Left ventricle myocardium inferior (tissue), 1 donor: ENCODE measurements around the gene TOX3. TPM values are rescaled to one million over a fixed set of nuclear protein-coding genes. Genes with fewer than 3 reads are reported as not detected.

ENCODE experiments used
- DNase-seq: peaks from one replicate; pipeline ENCODE4 v3.0.0-alpha.2; 2020
- H3K27ac ChIP-seq: fragments of 200-600 bp; replicated peaks from 2 replicates; pipeline ENCODE4 v1.8.0; 2021
- H3K27me3 ChIP-seq: fragments of 200-600 bp; 2 replicates; pipeline ENCODE4 v1.8.0; 2021; ENCODE audit warnings: low read depth
- H3K36me3 ChIP-seq: fragments of 200-600 bp; 2 replicates; pipeline ENCODE4 v1.8.0; 2021
- H3K4me1 ChIP-seq: fragments of 200-600 bp; 2 replicates; pipeline ENCODE4 v1.8.0; 2021
- H3K4me3 ChIP-seq: fragments of 200-600 bp; 2 replicates; pipeline ENCODE4 v1.8.0; 2021; ENCODE audit warnings: mild to moderate bottlenecking, moderate library complexity
- H3K9me3 ChIP-seq: fragments of 200-600 bp; replicated peaks from 2 replicates; pipeline ENCODE4 v1.8.0; 2021
- intact Hi-C: fragments of 100-400 bp; cut with micrococcal nuclease; formaldehyde crosslinking; loops from one replicate; pipeline ENCODE4 v1.11.0; 2022
- total RNA-seq: library from RNA; stranded (reverse); fragmentation: NEBNext Ultra II Directional; extraction: Animal tissue kit (Norgen Biotek cat#: 25700); gene quantifications from one replicate; pipeline ENCODE4 v1.2.1, GENCODE V29; 2021
- TF ChIP-seq, protein P1 (sequence below): fragments of 200-600 bp; IDR thresholded peaks from 2 replicates; pipeline ENCODE4 v1.8.0; 2021; ENCODE audit warnings: antibody characterized with exemption, mild to moderate bottlenecking, borderline replicate concordance
- donor health status: DM: no; HTN: yes; CAD: no; lungs with severe emphysema.

Gene TOX3
- total RNA-seq, 1 donor from 2014 or later: not detected

- TF ChIP-seq, protein P1, sequence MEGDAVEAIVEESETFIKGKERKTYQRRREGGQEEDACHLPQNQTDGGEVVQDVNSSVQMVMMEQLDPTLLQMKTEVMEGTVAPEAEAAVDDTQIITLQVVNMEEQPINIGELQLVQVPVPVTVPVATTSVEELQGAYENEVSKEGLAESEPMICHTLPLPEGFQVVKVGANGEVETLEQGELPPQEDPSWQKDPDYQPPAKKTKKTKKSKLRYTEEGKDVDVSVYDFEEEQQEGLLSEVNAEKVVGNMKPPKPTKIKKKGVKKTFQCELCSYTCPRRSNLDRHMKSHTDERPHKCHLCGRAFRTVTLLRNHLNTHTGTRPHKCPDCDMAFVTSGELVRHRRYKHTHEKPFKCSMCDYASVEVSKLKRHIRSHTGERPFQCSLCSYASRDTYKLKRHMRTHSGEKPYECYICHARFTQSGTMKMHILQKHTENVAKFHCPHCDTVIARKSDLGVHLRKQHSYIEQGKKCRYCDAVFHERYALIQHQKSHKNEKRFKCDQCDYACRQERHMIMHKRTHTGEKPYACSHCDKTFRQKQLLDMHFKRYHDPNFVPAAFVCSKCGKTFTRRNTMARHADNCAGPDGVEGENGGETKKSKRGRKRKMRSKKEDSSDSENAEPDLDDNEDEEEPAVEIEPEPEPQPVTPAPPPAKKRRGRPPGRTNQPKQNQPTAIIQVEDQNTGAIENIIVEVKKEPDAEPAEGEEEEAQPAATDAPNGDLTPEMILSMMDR: no peak
- DNase-seq: no peak
- H3K36me3 ChIP-seq: no peaks in the 10 kb centered on the region
- H3K4me1 ChIP-seq: no peaks in the 10 kb centered on the region
- H3K27ac ChIP-seq: no peak overlapping the region
- H3K4me3 ChIP-seq: no peak overlapping the region
- H3K9me3 ChIP-seq: no peaks in the 10 kb centered on the region
- H3K27me3 ChIP-seq: peaks cover 11% of the 10 kb centered on the region
- intact Hi-C loops: no loop called here
Measured at GRCh38 chr16:52577130-52577706, 30.3 kb upstream of the TOX3 start.

DNA sequence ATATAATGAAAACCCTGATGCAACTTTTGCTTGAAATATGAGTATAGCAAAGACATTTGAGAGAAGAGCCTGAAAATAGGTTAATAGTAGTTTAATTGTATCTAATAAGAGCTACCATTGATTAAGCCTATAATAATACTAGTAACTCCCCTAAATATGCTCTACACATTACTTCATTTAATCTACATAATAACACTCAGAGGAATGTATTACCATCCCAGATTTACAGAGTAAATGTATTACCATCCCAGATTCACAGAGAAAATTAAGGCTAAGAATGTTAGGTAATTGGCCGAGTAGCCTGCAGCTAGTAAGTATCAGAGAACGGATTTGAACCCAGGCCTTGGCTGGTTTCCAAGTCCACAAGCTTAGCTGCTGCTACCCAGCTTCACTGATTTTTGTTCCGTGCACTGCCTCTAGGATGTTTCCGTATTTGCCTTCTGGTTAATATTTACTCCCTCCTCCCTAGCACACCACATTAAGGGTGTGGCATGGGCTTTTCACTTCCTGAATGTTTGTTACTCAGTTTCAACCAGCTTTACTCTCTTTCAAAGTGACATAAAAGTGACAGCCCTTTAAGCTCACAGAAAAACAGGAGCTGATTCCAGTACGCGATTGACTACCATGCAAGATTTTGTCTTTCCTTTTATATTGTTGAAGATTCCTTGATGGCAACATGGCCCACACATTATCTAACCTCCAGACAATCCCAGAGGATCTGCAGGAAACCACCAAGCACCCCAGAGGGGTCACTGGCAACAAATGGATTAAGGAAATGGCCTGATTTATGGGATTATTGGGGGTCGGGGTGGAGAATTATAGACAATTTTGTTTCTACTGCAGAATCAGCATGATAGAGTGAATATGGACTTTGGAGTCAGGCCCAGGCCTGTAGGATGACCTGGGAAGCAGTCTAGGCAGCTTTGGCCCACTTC is 26.7 kb upstream of the TOX3 start:
- Histone ChIP-seq H3K9me3 (peaks cover 6% of the 10 kb centered on the region), H3K36me3 (no peaks in the 10 kb centered on the region), H3K4me3 (no peak overlapping the region), H3K4me1 (no peaks in the 10 kb centered on the region), H3K27ac (no peak overlapping the region), H3K27me3 (peaks cover 15% of the 10 kb centered on the region)
- TF ChIP-seq, protein P1: no peak
- intact Hi-C loops: no loop called here
- no peak for DNase-seq

DNA sequence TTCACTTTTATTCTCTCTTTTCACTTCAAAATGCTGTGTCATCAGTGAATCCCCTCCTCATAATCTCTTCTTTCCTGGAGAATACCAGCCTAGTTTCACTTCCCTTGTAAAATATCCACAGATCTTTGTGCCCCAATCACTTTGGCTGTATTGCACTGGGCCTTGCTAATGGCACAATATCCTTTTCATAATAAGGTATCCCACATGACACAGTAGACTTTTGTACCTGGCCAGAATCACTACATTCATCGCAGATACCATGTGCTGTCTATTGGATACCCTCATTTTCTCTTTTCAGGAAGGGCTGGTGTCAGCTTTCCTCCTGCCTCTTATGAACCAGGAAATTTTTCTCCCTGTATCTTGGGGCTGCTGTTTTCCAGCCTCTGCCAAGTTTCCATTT is 25.7 kb upstream of the TOX3 start:
- H3K9me3 ChIP-seq: peaks cover 6% of the 10 kb centered on the region
- no peak overlapping the region for H3K27ac ChIP-seq
- no peaks in the 10 kb centered on the region for H3K4me1 ChIP-seq
- TF ChIP-seq, protein P1: no peak
- no peak overlapping the region for H3K4me3 ChIP-seq
- intact Hi-C loops: no loop called here
- DNase-seq: no peak
- no peaks in the 10 kb centered on the region for H3K36me3 ChIP-seq
- peaks cover 15% of the 10 kb centered on the region for H3K27me3 ChIP-seq

DNA sequence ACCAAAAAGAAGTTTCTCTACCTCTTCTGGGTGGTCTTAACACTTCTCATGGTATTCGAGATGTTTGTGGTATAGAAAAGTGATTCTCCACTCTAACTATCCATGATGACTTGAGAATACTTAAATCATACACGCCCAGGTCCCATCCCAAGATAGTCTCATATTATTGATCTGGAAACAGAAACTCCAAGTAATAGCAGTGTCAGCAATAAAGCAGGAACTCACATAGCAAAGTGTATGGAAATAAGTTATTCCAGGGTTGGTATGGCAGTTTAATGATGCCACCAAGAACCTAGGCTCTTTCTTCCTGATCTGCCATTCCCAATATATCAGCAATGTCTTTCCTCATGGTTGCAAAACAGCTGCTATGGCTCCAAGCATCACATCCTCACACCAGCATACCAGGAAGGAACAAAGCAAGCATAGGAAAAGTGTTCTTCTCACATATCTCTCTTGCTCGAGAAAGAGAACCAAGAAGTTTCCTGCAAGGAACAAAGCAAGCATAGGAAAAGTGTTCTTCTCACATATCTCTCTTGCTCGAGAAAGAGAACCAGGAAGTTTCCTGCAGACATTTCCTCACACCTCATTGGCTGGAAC is 23.6 kb upstream of the TOX3 start:
- no peaks in the 10 kb centered on the region for H3K4me1 ChIP-seq

DNA sequence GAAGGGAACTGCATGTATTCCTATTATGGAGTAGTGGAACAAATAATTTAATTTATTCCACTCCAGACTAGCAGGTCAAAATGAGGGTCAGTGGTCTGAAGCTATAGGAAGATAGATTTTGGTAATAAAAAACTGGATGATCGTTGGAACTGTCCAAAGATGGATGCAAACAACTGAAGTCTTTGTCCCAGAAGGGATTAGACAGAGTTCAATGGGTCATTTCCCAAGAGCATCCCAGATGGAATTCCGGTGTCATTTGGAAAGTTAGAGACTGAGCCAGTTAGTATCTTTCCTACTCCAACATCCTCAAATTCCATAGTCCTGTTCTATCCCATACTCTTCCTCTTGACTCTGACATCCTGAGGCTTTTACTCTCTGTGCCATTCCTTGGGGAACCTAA is 22.8 kb upstream of the TOX3 start:
- no peaks in the 10 kb centered on the region for H3K4me1 ChIP-seq
- H3K4me3 ChIP-seq: no peak overlapping the region
- no peaks in the 10 kb centered on the region for H3K36me3 ChIP-seq
- H3K9me3 ChIP-seq: peaks cover 6% of the 10 kb centered on the region
- intact Hi-C loops: no loop called here
- no peak for DNase-seq
- TF ChIP-seq, protein P1: no peak
- peaks cover 4% of the 10 kb centered on the region for H3K27me3 ChIP-seq
- H3K27ac ChIP-seq: no peak overlapping the region

More for the DNA sequence above, 23.6 kb upstream of the TOX3 start:
- Histone ChIP-seq H3K27me3 (peaks cover 4% of the 10 kb centered on the region), H3K4me3 (no peak overlapping the region), H3K9me3 (peaks cover 6% of the 10 kb centered on the region), H3K36me3 (no peaks in the 10 kb centered on the region), H3K27ac (no peak overlapping the region)
- TF ChIP-seq, protein P1: no peak
- no peak for DNase-seq
- intact Hi-C loops: no loop called here
